HL-60 (cell line): Measurements from ENCODE around the gene SMPD1.

Experiments used
- CTCF ChIP-seq: IDR thresholded peaks from one replicate; pipeline ENCODE4 v1.5.1; 2011; ENCODE audit warnings: low read length, control low read depth, inconsistent platforms; ENCODE audit not compliant: insufficient read depth
- POLR2AphosphoS5 ChIP-seq: IDR thresholded peaks from 2 replicates; pipeline ENCODE4 v1.6.1; 2012; ENCODE audit warnings: low read depth

DNA sequence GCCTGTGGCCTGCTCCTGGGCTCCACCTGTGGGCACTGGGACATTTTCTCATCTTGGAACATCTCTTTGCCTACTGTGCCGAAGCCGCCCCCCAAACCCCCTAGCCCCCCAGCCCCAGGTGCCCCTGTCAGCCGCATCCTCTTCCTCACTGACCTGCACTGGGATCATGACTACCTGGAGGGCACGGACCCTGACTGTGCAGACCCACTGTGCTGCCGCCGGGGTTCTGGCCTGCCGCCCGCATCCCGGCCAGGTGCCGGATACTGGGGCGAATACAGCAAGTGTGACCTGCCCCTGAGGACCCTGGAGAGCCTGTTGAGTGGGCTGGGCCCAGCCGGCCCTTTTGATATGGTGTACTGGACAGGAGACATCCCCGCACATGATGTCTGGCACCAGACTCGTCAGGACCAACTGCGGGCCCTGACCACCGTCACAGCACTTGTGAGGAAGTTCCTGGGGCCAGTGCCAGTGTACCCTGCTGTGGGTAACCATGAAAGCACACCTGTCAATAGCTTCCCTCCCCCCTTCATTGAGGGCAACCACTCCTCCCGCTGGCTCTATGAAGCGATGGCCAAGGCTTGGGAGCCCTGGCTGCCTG, 1.4 kb downstream of the SMPD1 start:
- TF ChIP-seq CTCF (no peak), POLR2AphosphoS5 (no peak)
